Chondrocyte (in vitro differentiated cells): Measurements from ENCODE around the gene NCOA3. TPM values are rescaled to one million over a fixed set of nuclear protein-coding genes. Genes with fewer than 3 reads are reported as not detected.

Experiments
- DNase-seq: peaks from one replicate; pipeline ENCODE4 v3.0.0; 2021; ENCODE audit warnings: mixed read lengths, low spot score
- H3K27ac Mint-ChIP-seq: one replicate; pipeline ENCODE4 v1.8.0; 2021; ENCODE audit warnings: mild to moderate bottlenecking, moderate library complexity, mixed read lengths; ENCODE audit not compliant: unreplicated experiment
- H3K27me3 Mint-ChIP-seq: 2 replicates; pipeline ENCODE4 v1.8.0; 2021; ENCODE audit warnings: low read depth, mixed read lengths
- H3K36me3 Mint-ChIP-seq: 2 replicates; pipeline ENCODE4 v1.8.0; 2021; ENCODE audit warnings: low read depth, mixed read lengths
- H3K4me1 Mint-ChIP-seq: 2 replicates; pipeline ENCODE4 v1.8.0; 2021; ENCODE audit warnings: low read depth, mild to moderate bottlenecking, mixed read lengths
- H3K4me3 Mint-ChIP-seq: one replicate; pipeline ENCODE4 v1.8.0; 2021; ENCODE audit warnings: mild to moderate bottlenecking, moderate library complexity, mixed read lengths; ENCODE audit not compliant: unreplicated experiment
- H3K9me3 Mint-ChIP-seq: 2 replicates; pipeline ENCODE4 v1.8.0; 2021; ENCODE audit warnings: low read depth, mixed read lengths
- CTCF ChIP-seq: fragments of 200-600 bp; sonication (generic); IDR thresholded peaks from 2 replicates; pipeline ENCODE4 v1.5.0; 2021; ENCODE audit warnings: antibody characterized with exemption, mild to moderate bottlenecking, moderate library complexity
- total RNA-seq: library from RNA; stranded (reverse); gene quantifications from 3 replicates; pipeline ENCODE4 v1.2.1, GENCODE V29; 2021

The NCOA3 gene
- total RNA-seq, 1 donor from 2014 or later = 45.2 TPM

- Mint-ChIP-seq H3K4me3 (no peak overlapping the region), H3K4me1 (peaks cover 1% of the 10 kb centered on the region), H3K9me3 (no peaks in the 10 kb centered on the region), H3K27ac (no peak overlapping the region), H3K27me3 (no peaks in the 10 kb centered on the region), H3K36me3 (peaks cover 32% of the 10 kb centered on the region)
- DNase-seq = no peak
- no peak for TF ChIP-seq CTCF
Measured at GRCh38 chr20:47655635-47656034, 153.9 kb downstream of the NCOA3 start.

- no peaks in the 10 kb centered on the region for H3K9me3 Mint-ChIP-seq
- peaks cover 29% of the 10 kb centered on the region for H3K36me3 Mint-ChIP-seq
- H3K27ac Mint-ChIP-seq = no peak overlapping the region
- peaks cover 4% of the 10 kb centered on the region for H3K4me1 Mint-ChIP-seq
- H3K27me3 Mint-ChIP-seq = no peaks in the 10 kb centered on the region
- DNase-seq = no peak
- H3K4me3 Mint-ChIP-seq = no peak overlapping the region
- no peak for TF ChIP-seq CTCF
Measured at GRCh38 chr20:47656318-47656717, 154.6 kb downstream of the NCOA3 start.

GRCh38 chr20:47659904-47660601, 158.4 kb downstream of the NCOA3 start:
- no peak for DNase-seq

GRCh38 chr20:47660602-47660905, 158.9 kb downstream of the NCOA3 start:
- no peak overlapping the region for H3K27ac Mint-ChIP-seq
- no peak for TF ChIP-seq CTCF
- no peaks in the 10 kb centered on the region for H3K9me3 Mint-ChIP-seq
- H3K36me3 Mint-ChIP-seq = peaks cover 11% of the 10 kb centered on the region
- no peak for DNase-seq
- peaks cover 21% of the 10 kb centered on the region for H3K4me1 Mint-ChIP-seq
- H3K27me3 Mint-ChIP-seq = no peaks in the 10 kb centered on the region
- no peak overlapping the region for H3K4me3 Mint-ChIP-seq

More at GRCh38 chr20:47659904-47660601, 158.4 kb downstream of the NCOA3 start:
- Mint-ChIP-seq H3K36me3 (peaks cover 12% of the 10 kb centered on the region), H3K4me3 (no peak overlapping the region), H3K27me3 (no peaks in the 10 kb centered on the region), H3K27ac (no peak overlapping the region), H3K4me1 (peaks cover 21% of the 10 kb centered on the region), H3K9me3 (no peaks in the 10 kb centered on the region)
- TF ChIP-seq CTCF = no peak

GRCh38 chr20:47660983-47661700, 159.5 kb downstream of the NCOA3 start:
- TF ChIP-seq CTCF = no peak
- no peak for DNase-seq
- H3K4me1 Mint-ChIP-seq = peaks cover 21% of the 10 kb centered on the region
- no peaks in the 10 kb centered on the region for H3K9me3 Mint-ChIP-seq
- H3K36me3 Mint-ChIP-seq = peaks cover 10% of the 10 kb centered on the region
- no peaks in the 10 kb centered on the region for H3K27me3 Mint-ChIP-seq
- no peak overlapping the region for H3K4me3 Mint-ChIP-seq
- no peak overlapping the region for H3K27ac Mint-ChIP-seq
